CD14-positive monocyte (primary cell): Measurements from ENCODE around the gene SLC6A6. TPM values are rescaled to one million over a fixed set of nuclear protein-coding genes. Genes with fewer than 3 reads are reported as not detected.

Experiments used
- DNase-seq, 3 donors: peaks; one replicate each; pipeline ENCODE4 v3.0.0-alpha.2; 2011 to 2022
- H2AFZ ChIP-seq: 2 replicates; pipeline ENCODE4 v1.6.0; 2012; ENCODE audit warnings: mild to moderate bottlenecking, low read depth, low read length, inconsistent platforms; ENCODE audit not compliant: insufficient read depth, poor library complexity, severe bottlenecking
- H3K27ac ChIP-seq, 2 donors: 1 replicate in 1 of 2; 2 replicates in 1 of 2; pipeline ENCODE4 v1.5.1; 2012 to 2013; ENCODE audit warnings: low read length in 2 of 2, control low read depth in 1 of 2, inconsistent platforms in 1 of 2, low read depth in 1 of 2, mild to moderate bottlenecking in 1 of 2
- H3K27me3 ChIP-seq, 2 donors: one replicate each; pipeline versions ENCODE4 v1.6.0 to v1.6.1; 2011 to 2013; ENCODE audit warnings: low read length in 2 of 2; ENCODE audit not compliant: control insufficient read depth in 2 of 2, insufficient read depth in 2 of 2
- H3K36me3 ChIP-seq, 2 donors: replicated peaks in 1 of 2; 1 replicate in 1 of 2; 2 replicates in 1 of 2; pipeline versions ENCODE4 v1.5.1 to v1.6.1; 2012 to 2013; ENCODE audit warnings: low read length in 2 of 2, control low read depth in 1 of 2, inconsistent platforms in 1 of 2, mild to moderate bottlenecking in 1 of 2; ENCODE audit not compliant: insufficient read depth in 2 of 2, control insufficient read depth in 1 of 2
- H3K4me1 ChIP-seq, 2 donors: 1 replicate in 1 of 2; 2 replicates in 1 of 2; pipeline versions ENCODE4 v1.5.1 to v1.6.1; 2012 to 2013; ENCODE audit warnings: low read length in 2 of 2, control low read depth in 1 of 2, inconsistent platforms in 1 of 2, mild to moderate bottlenecking in 1 of 2, moderate library complexity in 1 of 2; ENCODE audit not compliant: insufficient read depth in 2 of 2, control insufficient read depth in 1 of 2
- H3K4me2 ChIP-seq: replicated peaks from 2 replicates; pipeline ENCODE3; 2012; ENCODE audit warnings: low read length, moderate library complexity, mild to moderate bottlenecking; ENCODE audit not compliant: poor library complexity, severe bottlenecking; ENCODE audit errors: extremely low read depth
- H3K4me3 ChIP-seq, 3 experiments: fragments of 200-600 bp in 1 of 3; sonication (generic) in 1 of 3; replicated peaks in 1 of 3; 1 replicate in 2 of 3; 2 replicates in 1 of 3; pipeline ENCODE4 v1.5.1; 2011 to 2013; ENCODE audit warnings: low read length in 3 of 3, mild to moderate bottlenecking in 3 of 3, control low read depth in 2 of 3, low read depth in 2 of 3, inconsistent platforms in 1 of 3, moderate library complexity in 1 of 3
- H3K79me2 ChIP-seq: 2 replicates; pipeline ENCODE4 v1.6.0; 2012; ENCODE audit warnings: mild to moderate bottlenecking, control low read depth, inconsistent platforms, low read length, moderate library complexity; ENCODE audit not compliant: insufficient read depth
- H3K9ac ChIP-seq: 2 replicates; pipeline ENCODE4 v1.6.0; 2017; ENCODE audit warnings: low read length, mild to moderate bottlenecking; ENCODE audit not compliant: insufficient read depth, poor library complexity, severe bottlenecking
- H3K9me3 ChIP-seq, 2 donors: replicated peaks in 1 of 2; 1 replicate in 1 of 2; 2 replicates in 1 of 2; pipeline versions ENCODE4 v1.5.1 to v1.6.1; 2012 to 2013; ENCODE audit warnings: low read length in 2 of 2, control low read depth in 1 of 2; ENCODE audit not compliant: control insufficient read depth in 1 of 2, insufficient read depth in 1 of 2
- H4K20me1 ChIP-seq: 2 replicates; pipeline ENCODE4 v1.6.0; 2012; ENCODE audit warnings: mild to moderate bottlenecking, low read length, control low read depth, moderate library complexity; ENCODE audit not compliant: insufficient read depth
- H3K27ac Mint-ChIP-seq, 7 donors: one replicate each; pipeline ENCODE4 v1.8.0; 2020; ENCODE audit warnings: mild to moderate bottlenecking in 7 of 7, mixed read lengths in 7 of 7, moderate library complexity in 6 of 7, inconsistent platforms in 2 of 7
- H3K27me3 Mint-ChIP-seq, 3 donors: one replicate each; pipeline ENCODE4 v1.8.0; 2021 to 2022; ENCODE audit warnings: low read depth in 3 of 3, mild to moderate bottlenecking in 3 of 3, mixed read lengths in 3 of 3, moderate library complexity in 3 of 3, inconsistent platforms in 1 of 3
- H3K36me3 Mint-ChIP-seq, 2 donors: one replicate each; pipeline ENCODE4 v1.8.0; 2020; ENCODE audit warnings: mixed read lengths in 2 of 2, inconsistent platforms in 1 of 2, mild to moderate bottlenecking in 1 of 2
- H3K4me1 Mint-ChIP-seq: one replicate; pipeline ENCODE4 v1.8.0; 2020; ENCODE audit warnings: mild to moderate bottlenecking, mixed read lengths
- H3K4me3 Mint-ChIP-seq, 2 donors: one replicate each; pipeline ENCODE4 v1.8.0; 2020; ENCODE audit warnings: mild to moderate bottlenecking in 2 of 2, mixed read lengths in 2 of 2, moderate library complexity in 1 of 2
- H3K9me3 Mint-ChIP-seq, 7 donors: one replicate each; pipeline ENCODE4 v1.8.0; 2020 to 2022; ENCODE audit warnings: mixed read lengths in 7 of 7, mild to moderate bottlenecking in 6 of 7, moderate library complexity in 6 of 7, inconsistent platforms in 2 of 7
- WGBS: methylation state at CpG from one replicate; pipeline ENCODE4 v1.1.5; 2013; ENCODE audit warnings: missing lambda C conversion rate; ENCODE audit not compliant: insufficient coverage; 5-methylcytosine and 5-hydroxymethylcytosine counted together
- intact Hi-C, 2 donors: fragments of 100-400 bp; cut with micrococcal nuclease; formaldehyde crosslinking; loops; one replicate each; pipeline versions ENCODE4 v1.15.0 to v1.15.1; 2023
- polyA plus RNA-seq, 3 donors: library from polyadenylated mRNA; depleted of rRNA in 1 of 3; unstranded in 2 of 3; stranded (reverse) in 1 of 3; fragments of 300-500 nt in 2 of 3; fragments of >200 nt in 1 of 3; fragmentation: Illumina TruSeq in 2 of 3; gene quantifications; 1 replicate in 2 of 3; 2 replicates in 1 of 3; pipeline ENCODE4 v1.2.3, GENCODE V29; 2012 to 2021
- TF ChIP-seq, protein P1 (sequence below): fragments of 200-600 bp; IDR thresholded peaks from one replicate; pipeline ENCODE4 v1.8.0; 2022; ENCODE audit warnings: antibody characterized with exemption, mild to moderate bottlenecking

Gene SLC6A6
- polyA plus RNA-seq, 3 donors: 18.4 to 136 (median 24.5) TPM

DNA sequence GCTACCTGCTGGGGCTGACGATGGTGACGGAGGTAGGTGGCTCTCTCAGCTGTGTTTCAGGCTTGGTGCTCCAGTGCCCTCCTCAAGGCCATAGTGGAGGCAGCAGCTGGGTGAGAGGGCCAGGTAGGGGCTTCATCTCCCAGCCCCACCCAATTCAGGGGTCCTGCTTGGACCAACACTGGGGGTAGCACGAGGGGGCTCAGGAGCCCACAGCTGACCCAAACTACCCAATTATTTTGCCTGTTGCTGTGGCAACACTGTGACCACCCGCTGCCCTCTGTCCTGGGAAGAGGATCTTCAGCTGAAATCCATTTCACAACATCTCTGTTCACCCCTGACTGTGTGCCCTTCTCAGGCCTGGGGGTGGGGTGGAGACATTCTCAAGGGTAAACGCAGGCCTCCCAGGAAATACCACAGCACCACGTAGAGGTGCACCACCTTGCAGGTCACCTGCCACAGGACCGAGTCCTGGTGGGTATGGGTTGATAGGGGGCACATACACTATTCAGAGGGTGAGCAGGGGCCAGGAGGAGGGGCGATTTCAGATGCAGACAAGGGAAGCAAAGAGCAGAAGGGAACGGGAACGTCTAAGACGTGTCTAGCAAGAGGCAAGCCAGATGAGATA is 75.0 kb downstream of the SLC6A6 start:
- Histone ChIP-seq H3K36me3 (peaks cover 98 to 100% of the 10 kb centered on the region in 2 donors), H3K4me1 (no peaks in the 10 kb centered on the region), H4K20me1 (peaks cover 89% of the 10 kb centered on the region), H3K79me2 (no peaks in the 10 kb centered on the region), H3K9me3 (no peaks in the 10 kb centered on the region), H2AFZ (no peak overlapping the region), H3K4me3 (no peak overlapping the region), H3K4me2 (no peak overlapping the region), H3K9ac (no peak overlapping the region), H3K27ac (no peak overlapping the region), H3K27me3 (no peaks in the 10 kb centered on the region)
- WGBS: 100% methylated on average over 4 of the region's 11 CpGs
- Mint-ChIP-seq H3K9me3 (no peaks in the 10 kb centered on the region), H3K27me3 (no peaks in the 10 kb centered on the region), H3K36me3 (peaks cover 96 to 100% of the 10 kb centered on the region in 2 donors), H3K27ac (peak overlapping the region in 1 of 7 donors; percentile 46), H3K4me1 (no peaks in the 10 kb centered on the region), H3K4me3 (no peak overlapping the region)
- DNase-seq: no peak
- TF ChIP-seq, protein P1, sequence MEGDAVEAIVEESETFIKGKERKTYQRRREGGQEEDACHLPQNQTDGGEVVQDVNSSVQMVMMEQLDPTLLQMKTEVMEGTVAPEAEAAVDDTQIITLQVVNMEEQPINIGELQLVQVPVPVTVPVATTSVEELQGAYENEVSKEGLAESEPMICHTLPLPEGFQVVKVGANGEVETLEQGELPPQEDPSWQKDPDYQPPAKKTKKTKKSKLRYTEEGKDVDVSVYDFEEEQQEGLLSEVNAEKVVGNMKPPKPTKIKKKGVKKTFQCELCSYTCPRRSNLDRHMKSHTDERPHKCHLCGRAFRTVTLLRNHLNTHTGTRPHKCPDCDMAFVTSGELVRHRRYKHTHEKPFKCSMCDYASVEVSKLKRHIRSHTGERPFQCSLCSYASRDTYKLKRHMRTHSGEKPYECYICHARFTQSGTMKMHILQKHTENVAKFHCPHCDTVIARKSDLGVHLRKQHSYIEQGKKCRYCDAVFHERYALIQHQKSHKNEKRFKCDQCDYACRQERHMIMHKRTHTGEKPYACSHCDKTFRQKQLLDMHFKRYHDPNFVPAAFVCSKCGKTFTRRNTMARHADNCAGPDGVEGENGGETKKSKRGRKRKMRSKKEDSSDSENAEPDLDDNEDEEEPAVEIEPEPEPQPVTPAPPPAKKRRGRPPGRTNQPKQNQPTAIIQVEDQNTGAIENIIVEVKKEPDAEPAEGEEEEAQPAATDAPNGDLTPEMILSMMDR: no peak
- intact Hi-C loops: loop anchor here in 1 of 2 donors (10.0 kb wide), 1 partner anchor 583 kb away; no protein-coding TSS in a partner anchor

DNA sequence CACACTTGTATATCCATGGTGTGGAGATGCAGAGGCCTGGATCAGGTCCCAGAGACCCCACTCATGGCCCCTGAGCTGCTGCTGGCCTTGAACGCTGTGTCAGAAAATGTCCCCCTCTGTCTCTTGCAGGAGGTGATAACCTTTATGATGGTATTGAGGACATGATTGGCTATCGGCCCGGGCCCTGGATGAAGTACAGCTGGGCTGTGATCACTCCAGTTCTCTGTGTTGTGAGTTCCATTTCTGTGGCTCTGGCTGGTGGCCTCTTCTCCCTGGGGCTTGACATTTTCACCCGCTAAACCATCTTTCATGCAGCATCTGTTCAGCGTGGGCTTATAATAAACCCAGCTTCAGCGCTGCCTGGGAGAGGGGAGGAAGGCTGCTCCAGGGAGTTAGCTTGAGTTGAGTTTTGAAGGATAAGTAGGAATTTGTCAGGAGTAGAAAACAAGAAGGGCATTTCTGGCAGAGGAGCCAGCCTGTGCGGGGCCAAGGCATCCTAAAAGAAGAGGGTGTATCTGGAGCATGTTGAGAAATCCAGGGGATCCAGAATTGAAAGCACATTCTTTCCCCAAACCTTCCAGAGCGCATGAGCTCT is 76.6 kb downstream of the SLC6A6 start:
- H3K27ac Mint-ChIP-seq: peak overlapping the region in 2 of 7 donors; percentile 32 to 63

More for the DNA sequence above, 76.6 kb downstream of the SLC6A6 start:
- no peaks in the 10 kb centered on the region for H3K27me3 Mint-ChIP-seq
- peaks cover 89% of the 10 kb centered on the region for H4K20me1 ChIP-seq
- H3K79me2 ChIP-seq: no peaks in the 10 kb centered on the region
- no peaks in the 10 kb centered on the region for H3K4me1 Mint-ChIP-seq
- peaks cover 97 to 100% of the 10 kb centered on the region in 2 donors for H3K36me3 ChIP-seq
- 96% methylated on average over 4 of the region's 8 CpGs for WGBS
- no peak overlapping the region for H3K27ac ChIP-seq
- no peak overlapping the region for H3K9ac ChIP-seq
- H3K4me3 Mint-ChIP-seq: no peak overlapping the region
- H3K36me3 Mint-ChIP-seq: peaks cover 94 to 100% of the 10 kb centered on the region in 2 donors
- H2AFZ ChIP-seq: no peak overlapping the region
- no peaks in the 10 kb centered on the region for H3K9me3 ChIP-seq
- no peaks in the 10 kb centered on the region for H3K9me3 Mint-ChIP-seq
- intact Hi-C loops: loop anchor here in 1 of 2 donors (10.0 kb wide), 1 partner anchor 584 kb away; no protein-coding TSS in a partner anchor
- no peak overlapping the region for H3K4me3 ChIP-seq
- TF ChIP-seq, protein P1: no peak
- no peak for DNase-seq
- H3K27me3 ChIP-seq: no peaks in the 10 kb centered on the region
- H3K4me2 ChIP-seq: no peak overlapping the region
- no peaks in the 10 kb centered on the region for H3K4me1 ChIP-seq
